Measurements from ENCODE around the gene RTF1.

Gene RTF1

GRCh38 chr15:41487802-41488201 is 70.9 kb downstream of the RTF1 start:
- DNase-seq (ENCODE audit: low read depth) = no peak

- DNase-seq (ENCODE audit: low read depth) = no peak
These were observed 72.7 kb downstream of the RTF1 start for GRCh38 chr15:41489641-41490040.

DNA sequence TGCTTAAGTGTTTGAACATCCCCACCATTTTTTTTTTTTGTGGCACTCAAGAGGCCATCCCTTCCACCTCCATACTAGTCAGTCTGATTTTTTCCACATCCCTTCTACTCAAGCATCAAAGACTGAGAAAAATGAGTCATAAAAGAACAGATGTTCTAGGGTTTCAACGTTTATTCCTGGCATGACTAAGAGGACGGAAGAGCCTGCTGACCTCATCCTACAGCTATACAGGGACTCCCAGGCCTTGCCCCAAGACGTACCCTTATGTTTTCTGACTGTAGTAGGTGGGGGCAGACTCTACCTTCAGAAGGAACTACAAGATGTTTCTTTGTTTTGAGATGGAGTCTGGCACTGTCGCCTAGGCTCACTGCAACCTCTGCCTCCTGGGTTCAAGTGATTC is 73.5 kb downstream of the RTF1 start:
- peak; percentile 98 for DNase-seq (ENCODE audit: low read depth)

- DNase-seq (ENCODE audit: low read depth) = no peak
These were observed 75.0 kb downstream of the RTF1 start for GRCh38 chr15:41491889-41492288.

DNA sequence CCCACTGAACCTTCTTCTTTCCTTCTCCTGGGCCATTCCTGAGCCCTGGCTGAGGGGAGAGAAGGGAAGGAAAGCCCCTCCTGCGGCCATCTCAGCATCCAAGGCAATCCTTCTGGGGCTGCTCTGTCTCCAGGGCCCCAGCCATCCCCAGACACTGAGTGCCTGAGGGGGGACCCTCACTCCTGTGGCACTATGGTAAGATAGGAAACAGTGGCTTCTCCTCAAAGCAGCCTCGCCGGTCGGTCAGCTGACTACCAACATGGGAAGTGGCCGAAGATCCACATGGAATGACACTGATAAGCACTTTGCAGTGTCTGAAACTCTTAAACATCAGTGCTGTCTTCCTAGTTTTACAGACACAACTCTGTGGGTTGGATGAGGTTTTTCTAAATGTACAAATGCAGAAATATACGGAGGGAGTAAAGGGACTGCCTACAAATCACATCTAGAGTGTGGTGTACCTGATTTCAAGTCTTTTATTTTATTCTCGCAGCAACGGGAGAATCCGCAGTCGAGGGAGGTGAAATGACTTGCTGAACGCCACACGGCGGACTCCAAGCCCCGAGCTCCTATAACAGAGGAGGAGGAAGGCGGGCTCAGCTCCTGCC is 75.8 kb downstream of the RTF1 start:
- peak; percentile 29 for DNase-seq (ENCODE audit: low read depth)

- DNase-seq (ENCODE audit: low read depth) = peak; percentile 89
These were observed 76.5 kb downstream of the RTF1 start, which contains the start of gene ITPKA for GRCh38 chr15:41493205-41493901. Gene ITPKA (plus strand): TSS chr15:41493874. CDS start chr15:41493928, 54 bp downstream.

DNA sequence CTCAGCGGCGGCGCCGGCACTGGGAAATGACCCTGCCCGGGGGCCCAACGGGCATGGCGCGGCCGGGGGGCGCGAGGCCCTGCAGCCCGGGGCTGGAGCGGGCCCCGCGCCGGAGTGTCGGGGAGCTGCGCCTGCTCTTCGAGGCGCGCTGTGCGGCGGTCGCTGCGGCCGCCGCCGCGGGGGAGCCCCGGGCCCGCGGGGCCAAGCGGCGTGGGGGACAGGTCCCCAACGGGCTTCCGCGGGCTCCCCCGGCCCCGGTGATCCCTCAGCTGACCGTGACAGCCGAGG is 77.0 kb downstream of the RTF1 start:
- no peak for DNase-seq (ENCODE audit: low read depth)

GRCh38 chr15:41494190-41494921 is 77.5 kb downstream of the RTF1 start:
- peak; percentile 46 for DNase-seq (ENCODE audit: low read depth)

GRCh38 chr15:41494922-41495735 is 78.2 kb downstream of the RTF1 start:
- no peak for DNase-seq (ENCODE audit: low read depth)

DNA sequence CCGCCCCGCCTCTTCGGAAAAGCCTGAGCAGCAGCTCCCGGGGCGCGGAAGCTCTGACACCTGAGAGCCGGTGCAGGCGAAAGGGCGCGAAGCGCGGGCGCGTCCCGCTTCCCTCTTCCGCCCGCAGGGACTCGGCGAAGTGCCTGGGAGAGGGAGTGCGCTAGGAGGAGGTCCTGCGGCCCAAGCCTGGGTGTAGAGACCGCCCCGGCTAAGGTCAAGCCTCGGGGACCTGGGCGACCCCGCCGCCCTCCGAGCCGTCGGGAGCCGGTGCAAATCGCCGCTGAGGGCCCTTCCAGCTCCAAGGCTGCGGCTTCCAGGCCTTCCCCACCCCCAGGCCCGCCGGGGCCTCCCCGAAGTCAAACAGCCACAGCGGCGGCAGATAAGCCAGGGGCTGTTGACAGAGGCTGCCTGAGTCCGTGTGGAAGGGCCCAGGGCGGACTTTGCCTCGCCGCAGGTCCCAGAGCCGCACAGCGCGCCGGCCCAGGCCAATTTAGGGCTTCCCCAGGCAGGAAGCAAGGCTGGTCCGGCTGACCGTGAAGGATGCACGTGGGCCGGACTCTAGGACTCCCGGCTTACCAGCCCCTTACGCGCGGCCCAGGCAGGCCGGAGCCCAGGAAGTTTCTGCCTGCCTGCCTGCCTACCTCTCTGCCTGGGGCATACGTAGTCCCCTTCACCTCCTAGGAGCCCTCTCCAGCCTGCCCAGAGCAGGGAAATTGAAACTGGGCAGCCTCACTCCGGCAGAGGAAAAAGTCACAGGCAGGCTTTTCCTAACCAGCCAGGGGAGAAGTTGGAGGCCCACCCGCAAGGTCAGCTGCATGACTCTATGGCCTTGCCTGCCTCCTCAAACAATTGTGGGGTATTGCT is 79.1 kb downstream of the RTF1 start:
- DNase-seq (ENCODE audit: low read depth) = no peak

- DNase-seq (ENCODE audit: low read depth) = no peak
These were observed 81.8 kb downstream of the RTF1 start for GRCh38 chr15:41498657-41499056.

DNA sequence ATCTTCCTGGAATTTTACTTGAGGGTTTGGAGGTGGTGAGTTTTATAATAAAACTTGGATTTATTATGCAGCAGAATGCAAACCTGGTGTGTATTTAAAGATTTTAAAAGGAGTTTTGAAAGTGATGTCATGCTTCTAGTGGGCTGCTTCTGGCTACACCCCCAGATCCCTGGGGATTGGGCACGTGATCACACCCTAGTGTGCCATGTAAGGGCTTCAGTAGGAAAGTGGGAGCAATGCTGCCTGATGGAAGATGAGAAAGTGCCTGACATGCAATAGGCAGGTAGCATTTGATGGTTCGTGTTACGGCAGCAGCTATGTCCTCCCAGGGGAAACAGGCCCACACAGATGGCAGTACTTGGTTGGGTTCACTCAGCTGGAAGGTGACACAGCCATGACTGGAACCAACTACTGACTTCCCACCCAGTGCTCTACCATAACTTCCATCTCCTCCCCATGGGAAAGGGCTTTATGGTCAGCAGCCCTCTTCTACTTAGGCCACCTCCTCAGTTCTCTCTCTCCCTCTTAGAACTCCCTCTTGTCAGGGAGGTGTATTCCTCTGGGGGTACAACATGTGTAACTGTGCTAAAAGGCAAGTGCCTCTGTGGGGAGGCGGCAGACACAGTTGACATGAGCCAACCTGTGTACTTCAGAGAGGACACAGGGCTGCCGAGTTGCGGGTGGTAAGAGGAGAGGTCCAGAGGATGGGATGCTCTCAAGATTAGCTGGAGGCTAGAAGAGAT is 82.4 kb downstream of the RTF1 start:
- no peak for DNase-seq (ENCODE audit: low read depth)

- no peak for DNase-seq (ENCODE audit: low read depth)
These were observed 84.5 kb downstream of the RTF1 start for GRCh38 chr15:41501191-41501917.

DNA sequence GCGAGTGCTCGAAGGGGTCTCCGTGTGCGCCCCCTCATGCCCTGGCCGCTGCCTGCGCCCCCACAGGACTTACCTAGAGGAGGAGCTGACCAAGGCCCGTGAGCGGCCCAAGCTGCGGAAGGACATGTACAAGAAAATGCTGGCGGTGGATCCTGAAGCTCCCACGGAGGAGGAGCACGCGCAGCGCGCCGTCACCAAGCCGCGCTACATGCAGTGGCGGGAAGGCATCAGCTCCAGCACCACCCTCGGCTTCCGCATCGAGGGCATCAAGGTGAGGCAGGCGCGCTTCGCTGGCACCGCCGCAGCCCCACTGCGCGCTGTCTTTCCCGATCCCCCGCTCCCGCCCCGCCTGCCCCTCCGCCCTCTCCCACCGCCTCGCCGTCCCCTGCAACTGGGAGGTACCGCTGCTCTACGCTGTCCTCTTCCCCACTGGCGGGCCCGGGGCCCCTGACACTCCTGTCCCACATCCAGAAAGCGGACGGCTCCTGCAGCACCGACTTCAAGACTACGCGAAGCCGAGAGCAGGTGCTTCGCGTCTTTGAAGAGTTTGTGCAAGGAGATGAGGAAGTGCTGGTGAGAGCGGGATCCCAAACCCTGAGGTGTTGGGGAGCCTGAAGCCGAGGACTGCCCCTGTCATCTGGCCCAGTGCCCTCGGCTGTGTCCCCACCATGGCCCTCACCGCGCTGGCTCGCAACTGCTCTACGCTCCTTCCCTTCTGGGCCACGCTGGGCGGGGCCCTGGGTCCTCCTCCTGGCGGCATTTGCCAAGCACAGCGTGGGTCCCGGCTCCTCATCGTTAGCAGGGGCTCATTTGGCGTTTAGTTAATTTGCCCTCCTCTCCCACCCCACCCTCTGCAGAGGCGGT is 85.3 kb downstream of the RTF1 start:
- DNase-seq (ENCODE audit: low read depth) = no peak

DNA sequence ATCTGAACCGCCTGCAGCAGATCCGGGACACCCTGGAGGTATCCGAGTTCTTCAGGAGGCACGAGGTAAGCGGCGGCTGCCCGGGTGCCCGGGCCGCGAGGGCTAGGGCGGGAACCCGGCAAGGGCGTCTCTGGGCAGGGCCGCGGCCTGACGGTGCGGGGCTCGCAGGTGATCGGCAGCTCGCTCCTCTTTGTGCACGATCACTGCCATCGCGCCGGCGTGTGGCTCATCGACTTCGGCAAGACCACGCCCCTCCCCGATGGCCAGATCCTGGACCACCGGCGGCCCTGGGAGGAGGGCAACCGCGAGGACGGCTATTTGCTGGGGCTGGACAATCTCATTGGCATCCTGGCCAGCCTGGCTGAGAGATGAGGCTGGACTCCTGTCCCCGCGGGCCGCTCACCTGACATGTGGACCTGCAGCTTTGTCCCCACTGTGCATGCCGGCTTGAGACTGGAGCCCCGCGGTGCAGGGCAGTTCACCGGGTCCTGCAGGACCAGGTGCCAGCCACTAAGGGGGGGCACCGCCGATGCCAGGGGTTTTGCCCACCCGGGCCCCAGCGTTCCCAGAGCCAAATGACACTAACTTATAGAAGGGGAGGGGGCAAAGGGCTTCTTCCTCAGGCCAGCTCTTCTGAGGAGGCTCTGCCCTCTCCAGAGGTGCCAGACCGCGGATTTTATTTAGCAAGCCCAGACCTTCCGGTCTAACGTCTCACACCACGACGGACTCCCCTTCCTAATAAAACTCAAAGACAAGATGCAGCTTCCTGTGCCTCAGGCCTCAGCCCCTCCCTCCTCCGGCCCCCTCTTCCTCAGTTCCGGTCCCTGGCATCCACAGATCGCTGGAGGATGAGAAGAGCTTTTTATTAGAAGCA is 86.1 kb downstream of the RTF1 start:
- DNase-seq (ENCODE audit: low read depth) = no peak

GRCh38 chr15:41503669-41504010 is 86.7 kb downstream of the RTF1 start:
- DNase-seq (ENCODE audit: low read depth) = no peak

GRCh38 chr15:41504751-41505492 is 88.0 kb downstream of the RTF1 start:
- DNase-seq (ENCODE audit: low read depth) = no peak

DNA sequence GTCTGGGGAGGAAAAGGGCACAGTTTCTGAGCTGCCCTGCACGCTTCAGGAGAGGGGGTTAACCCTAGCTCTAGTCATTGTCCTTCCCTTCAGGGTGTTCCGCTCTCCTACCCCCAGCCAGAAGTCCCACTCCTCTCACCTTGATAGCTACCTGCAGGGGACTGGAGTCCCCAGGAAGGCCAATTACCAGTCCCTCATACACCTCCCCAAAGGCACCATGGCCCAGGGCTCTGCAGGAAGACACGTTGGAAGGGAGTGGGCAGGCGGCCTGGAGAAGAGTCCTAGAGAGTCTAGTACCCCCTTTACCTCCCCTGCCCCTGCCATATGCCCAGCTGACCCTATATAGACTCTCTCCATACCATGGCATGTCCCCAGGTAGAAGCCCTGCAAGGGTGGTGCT is 88.9 kb downstream of the RTF1 start:
- no peak for DNase-seq (ENCODE audit: low read depth)
